ENCODE measurements around the gene MCM9.
"Not testable (repeated sequence)": the region's sequence is repeated elsewhere in the genome, so short reads cannot be mapped to it uniquely, and the experiment has no call there.

GRCh38 chr6:118796548-118796947 is 138.4 kb downstream of the MCM9 start:
- TF ChIP-seq CTCF, EZH2phosphoT487, EZH2 (IDR thresholded peaks at IDR 0.05): not testable (repeated sequence)
